HEK293 (cell line): ENCODE data around the gene PNN.
A peak's percentile ranks its signal among the peaks of the same experiment; 100 is the strongest.

Experiments
- CTCF ChIA-PET: fragments of 350-600 bp; formaldehyde crosslinking; extraction: SDS; loops from one replicate; lab custom pipeline; 2021; ENCODE audit warnings: antibody characterized with exemption; lab: Yijun Ruan, JAX
- POLR2A ChIA-PET: fragments of 300-600 bp; formaldehyde crosslinking; extraction: SDS; loops from one replicate; lab custom pipeline; 2020; ENCODE audit warnings: antibody characterized with exemption, inconsistent platforms; lab: Yijun Ruan, JAX
- H3K27ac ChIP-seq: fragments of 200-500 bp; sonication (Bioruptor generic); 2 replicates; pipeline ENCODE4 v1.5.1; 2014; ENCODE audit warnings: low read depth, low read length, control low read depth, inconsistent platforms; ENCODE audit errors: extremely low read depth
- H3K36me3 ChIP-seq, 2 experiments: fragments of 200-500 bp in 1 of 2; sonication (Bioruptor generic) in 1 of 2; 1 replicate in 1 of 2; 2 replicates in 1 of 2; pipeline ENCODE4 v1.5.1; 2014 to 2017; ENCODE audit warnings: inconsistent platforms in 2 of 2, low read length in 2 of 2; ENCODE audit not compliant: control insufficient read depth in 2 of 2, insufficient read depth in 1 of 2
- H3K4me1 ChIP-seq: fragments of 200-500 bp; sonication (Bioruptor generic); 2 replicates; pipeline ENCODE4 v1.5.1; 2014; ENCODE audit warnings: mild to moderate bottlenecking, low read length, inconsistent platforms; ENCODE audit not compliant: control insufficient read depth, insufficient read depth
- H3K4me3 ChIP-seq: 2 replicates; pipeline ENCODE4 v1.5.1; 2011; ENCODE audit warnings: low read depth, mild to moderate bottlenecking, control low read depth, low read length, moderate library complexity
- H3K9me3 ChIP-seq: fragments of 200-500 bp; sonication (Bioruptor generic); 2 replicates; pipeline ENCODE4 v1.5.1; 2014; ENCODE audit warnings: low read depth, low read length, inconsistent platforms; ENCODE audit not compliant: control insufficient read depth, insufficient read depth
- ATF2 ChIP-seq: fragments of 450-650 bp; formaldehyde crosslinking; IDR thresholded peaks from 2 replicates; pipeline ENCODE4 v1.5.1; 2016; ENCODE audit warnings: missing biosample characterization, missing genetic modification characterization, low read depth
- BCL11A ChIP-seq: fragments of 450-650 bp; formaldehyde crosslinking; IDR thresholded peaks from 2 replicates; pipeline ENCODE4 v1.5.1; 2016; ENCODE audit warnings: low read depth, missing biosample characterization, missing genetic modification characterization
- ELK4 ChIP-seq: IDR thresholded peaks from 2 replicates; pipeline ENCODE4 v1.6.1; 2011; ENCODE audit warnings: mild to moderate bottlenecking, low read depth, low read length, borderline replicate concordance
- KLF8 ChIP-seq: fragments of 450-650 bp; formaldehyde crosslinking; IDR thresholded peaks from 2 replicates; pipeline ENCODE4 v1.5.1; 2016; ENCODE audit warnings: missing biosample characterization, missing genetic modification characterization
- KLF9 ChIP-seq: fragments of 450-650 bp; formaldehyde crosslinking; IDR thresholded peaks from 2 replicates; pipeline ENCODE4 v1.5.1; 2016; ENCODE audit warnings: missing biosample characterization, missing genetic modification characterization, low read depth
- PBX3 ChIP-seq: sonication (generic); formaldehyde crosslinking; IDR thresholded peaks from 2 replicates; pipeline ENCODE4 v1.8.1; 2022; ENCODE audit warnings: mild to moderate bottlenecking, moderate library complexity, missing genetic modification reagents
- SP7 ChIP-seq: fragments of 450-650 bp; formaldehyde crosslinking; IDR thresholded peaks from 2 replicates; pipeline ENCODE4 v1.5.1; 2016; ENCODE audit warnings: missing biosample characterization, missing genetic modification characterization
- WT1 ChIP-seq: fragments of 450-650 bp; formaldehyde crosslinking; IDR thresholded peaks from 2 replicates; pipeline ENCODE4 v1.5.1; 2016; ENCODE audit warnings: missing biosample characterization, missing genetic modification characterization
- YY1 ChIP-seq: fragments of 450-650 bp; formaldehyde crosslinking; IDR thresholded peaks from 2 replicates; pipeline ENCODE4 v1.5.1; 2018; ENCODE audit warnings: missing biosample characterization, missing genetic modification characterization
- YY2 ChIP-seq: fragments of 450-650 bp; formaldehyde crosslinking; IDR thresholded peaks from 2 replicates; pipeline ENCODE4 v1.5.1; 2016; ENCODE audit warnings: missing biosample characterization, missing genetic modification characterization
- ZBTB17 ChIP-seq: fragments of 450-650 bp; formaldehyde crosslinking; IDR thresholded peaks from 2 replicates; pipeline ENCODE4 v1.5.1; 2016; ENCODE audit warnings: missing biosample characterization, missing genetic modification characterization
- ZBTB26 ChIP-seq: fragments of 450-650 bp; formaldehyde crosslinking; optimal IDR thresholded peaks from 2 replicates; pipeline ENCODE3; 2016; ENCODE audit warnings: missing biosample characterization, mild to moderate bottlenecking, missing genetic modification characterization
- ZFP69B ChIP-seq: fragments of 450-650 bp; formaldehyde crosslinking; IDR thresholded peaks from 2 replicates; pipeline ENCODE4 v1.5.1; 2016; ENCODE audit warnings: missing biosample characterization, missing genetic modification characterization
- ZNF10 ChIP-seq: fragments of 450-650 bp; formaldehyde crosslinking; IDR thresholded peaks from 2 replicates; pipeline ENCODE4 v1.5.1; 2017; ENCODE audit warnings: missing biosample characterization, missing genetic modification characterization
- ZNF174 ChIP-seq: fragments of 450-650 bp; formaldehyde crosslinking; IDR thresholded peaks from 2 replicates; pipeline ENCODE4 v1.5.0; 2017; ENCODE audit warnings: missing biosample characterization, mild to moderate bottlenecking, missing genetic modification characterization
- ZNF18 ChIP-seq: fragments of 450-650 bp; formaldehyde crosslinking; IDR thresholded peaks from 2 replicates; pipeline ENCODE4 v1.5.1; 2016; ENCODE audit warnings: missing biosample characterization, missing genetic modification characterization
- ZNF2 ChIP-seq: fragments of 450-650 bp; formaldehyde crosslinking; IDR thresholded peaks from 2 replicates; pipeline ENCODE4 v1.5.1; 2016; ENCODE audit warnings: missing biosample characterization, missing genetic modification characterization
- ZNF324 ChIP-seq: fragments of 450-650 bp; formaldehyde crosslinking; IDR thresholded peaks from 2 replicates; pipeline ENCODE4 v1.5.1; 2016; ENCODE audit warnings: missing biosample characterization, missing genetic modification characterization
- ZNF366 ChIP-seq: fragments of 450-650 bp; formaldehyde crosslinking; conservative IDR thresholded peaks from 2 replicates; pipeline ENCODE4 v1.5.1; 2016; ENCODE audit warnings: missing biosample characterization, missing genetic modification characterization
- ZNF433 ChIP-seq: fragments of 450-650 bp; formaldehyde crosslinking; IDR thresholded peaks from 2 replicates; pipeline ENCODE4 v1.5.1; 2016; ENCODE audit warnings: missing biosample characterization, missing genetic modification characterization, low read depth
- ZNF501 ChIP-seq: fragments of 450-650 bp; formaldehyde crosslinking; IDR thresholded peaks from 2 replicates; pipeline ENCODE4 v1.5.1; 2016; ENCODE audit warnings: missing biosample characterization, missing genetic modification characterization
- ZNF558 ChIP-seq: fragments of 450-650 bp; formaldehyde crosslinking; IDR thresholded peaks from 2 replicates; pipeline ENCODE4 v1.5.1; 2016; ENCODE audit warnings: missing biosample characterization, missing genetic modification characterization
- ZNF561 ChIP-seq: fragments of 450-650 bp; IDR thresholded peaks from 2 replicates; pipeline ENCODE4 v1.5.1; 2018; ENCODE audit warnings: missing biosample characterization, missing genetic modification characterization, borderline replicate concordance
- ZNF580 ChIP-seq: fragments of 450-650 bp; formaldehyde crosslinking; IDR thresholded peaks from 2 replicates; pipeline ENCODE4 v1.5.1; 2016; ENCODE audit warnings: missing biosample characterization, missing genetic modification characterization
- ZNF629 ChIP-seq: fragments of 450-650 bp; formaldehyde crosslinking; IDR thresholded peaks from 2 replicates; pipeline ENCODE4 v1.5.1; 2017; ENCODE audit warnings: missing biosample characterization, missing genetic modification characterization
- ZNF792 ChIP-seq: fragments of 450-650 bp; formaldehyde crosslinking; IDR thresholded peaks from 2 replicates; pipeline ENCODE4 v1.5.1; 2016; ENCODE audit warnings: missing biosample characterization, missing genetic modification characterization
- ZSCAN5A ChIP-seq: fragments of 450-650 bp; formaldehyde crosslinking; IDR thresholded peaks from 2 replicates; pipeline ENCODE4 v1.5.1; 2016; ENCODE audit warnings: missing biosample characterization, missing genetic modification characterization

PNN gene

DNA sequence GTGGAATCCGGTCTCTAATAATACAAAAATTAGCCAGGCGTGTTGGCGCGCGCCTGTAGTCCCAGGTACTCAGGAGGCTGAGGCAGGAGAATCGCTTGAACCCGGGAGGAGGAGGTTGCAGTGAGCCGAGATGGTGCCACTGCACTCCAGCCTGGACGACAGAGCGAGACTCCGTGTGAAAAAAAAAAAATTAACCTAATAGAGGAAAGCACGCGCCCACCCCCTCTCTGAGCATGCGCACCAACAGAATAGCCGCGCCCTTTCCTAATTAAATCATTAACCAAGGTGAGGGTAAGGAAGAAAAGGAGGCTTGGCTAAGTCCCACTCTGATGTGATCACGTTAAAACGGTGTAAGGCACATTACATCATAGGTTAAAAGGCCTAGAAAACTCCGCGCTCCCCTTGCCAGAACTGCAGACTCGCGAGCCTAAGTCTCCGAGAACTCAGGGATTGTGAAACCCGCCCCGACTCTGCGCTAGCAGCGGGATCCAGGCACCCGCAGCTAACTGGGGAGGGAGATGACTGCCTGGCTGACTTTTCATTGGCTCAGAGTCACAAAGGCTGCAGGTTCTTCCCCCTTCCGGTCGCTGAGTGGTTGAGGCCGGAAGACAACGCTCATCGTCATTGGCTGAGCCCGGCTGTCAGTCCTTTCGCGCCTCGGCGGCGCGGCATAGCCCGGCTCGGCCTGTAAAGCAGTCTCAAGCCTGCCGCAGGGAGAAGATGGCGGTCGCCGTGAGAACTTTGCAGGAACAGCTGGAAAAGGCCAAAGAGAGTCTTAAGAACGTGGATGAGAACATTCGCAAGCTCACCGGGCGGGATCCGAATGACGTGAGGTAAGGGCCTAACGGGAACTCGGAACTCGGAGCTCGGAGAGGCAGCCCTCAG, at the start of gene PNN:
PNN (plus strand) TSS at position 695 of the 885 bp plus-strand sequence; CDS start at position 721, 26 bp downstream.
- CTCF ChIA-PET, result no interaction called here
- TF ChIP-seq YY2 (tag by site-specific recombination) (peak; percentile 43; the same call in 1 of the 2 replicates), ZNF2 (tag by site-specific recombination) (0 out of 2 replicates have a peak, but pooled peaks have one; percentile 36), ZNF629 (tag by site-specific recombination) (peak; percentile 98), ZNF10 (tag by site-specific recombination) (0 out of 2 replicates have a peak, but pooled peaks have one; percentile 31), ZNF324 (tag by site-specific recombination) (peak; percentile 49; the same call in 1 of the 2 replicates), ZNF580 (tag by site-specific recombination) (peak; percentile 69), ZNF433 (no peak), BCL11A (tag by site-specific recombination) (no peak), ZNF174 (tag by site-specific recombination) (no peak), ZSCAN5A (no peak), SP7 (tag by site-specific recombination) (peak; percentile 37; the same call in 1 of the 2 replicates), ZNF501 (tag by site-specific recombination) (no peak; the same call in 1 of the 2 replicates), YY1 (tag by site-specific recombination) (peak; percentile 71; the same call in 1 of the 2 replicates), ZNF561 (tag by site-specific recombination) (peak; percentile 86), ZNF558 (tag by site-specific recombination) (no peak), ZNF366 (tag by site-specific recombination) (peak; percentile 92), KLF8 (no peak), WT1 (tag by site-specific recombination) (0 out of 2 replicates have a peak, but pooled peaks have one; percentile 10), ATF2 (tag by site-specific recombination) (peak; percentile 97), KLF9 (tag by site-specific recombination) (0 out of 2 replicates have a peak, but pooled peaks have one; percentile 27), ZBTB26 (tag by site-specific recombination) (peak; percentile 68), PBX3 (CRISPR knock-in tag) (0 out of 2 replicates have a peak, but pooled peaks have one; percentile 28), ZFP69B (tag by site-specific recombination) (peak; percentile 55; the same call in 1 of the 2 replicates), ELK4 (peak; percentile 99), ZBTB17 (tag by site-specific recombination) (peak; percentile 66), ZNF18 (tag by site-specific recombination) (0 out of 2 replicates have a peak, but pooled peaks have one; percentile 18), ZNF792 (tag by site-specific recombination) (no peak)

More for the DNA sequence above, at the start of gene PNN:
- peak within 1 kb of the TSS; percentile 92 for H3K27ac ChIP-seq
- peaks cover 38 to 42% of the 10 kb centered on the region in 2 experiments for H3K36me3 ChIP-seq
- POLR2A ChIA-PET, result interaction anchor here (0.5 to 1.7 kb wide), 9 partner anchors 10 to 257 kb away, joined by 3 to 10 read pairs (median 5); partner anchors contain the start of genes FBXO33 and SEC23A
- H3K4me3 ChIP-seq, result peak within 1 kb of the TSS; percentile 93
- no peaks in the 10 kb centered on the region for H3K4me1 ChIP-seq
- no peaks in the 10 kb centered on the region for H3K9me3 ChIP-seq
